Testis (tissue), 3 donors: ENCODE measurements around the gene EXD1. TPM values are rescaled to one million over a fixed set of nuclear protein-coding genes. Genes with fewer than 3 reads are reported as not detected.

ENCODE experiments used
- DNase-seq: peaks from one replicate; pipeline ENCODE4 v3.0.0-alpha.2; 2019
- H3K27ac ChIP-seq, 2 donors: fragments of 200-600 bp; sonication (generic); one replicate each; pipeline ENCODE4 v1.5.1; 2019
- H3K27me3 ChIP-seq: fragments of 200-600 bp; sonication (generic); one replicate; pipeline ENCODE4 v1.5.1; 2019
- H3K36me3 ChIP-seq: fragments of 200-600 bp; sonication (generic); one replicate; pipeline ENCODE4 v1.5.1; 2017; ENCODE audit warnings: low read depth; ENCODE audit errors: missing control alignments
- H3K4me1 ChIP-seq: fragments of 200-600 bp; sonication (generic); one replicate; pipeline ENCODE4 v1.5.1; 2019
- H3K4me3 ChIP-seq, 2 donors: fragments of 200-600 bp; sonication (generic); one replicate each; pipeline ENCODE4 v1.5.1; 2017 to 2019
- H3K9me3 ChIP-seq: fragments of 200-600 bp; sonication (generic); one replicate; pipeline ENCODE4 v1.5.1; 2017
- CTCF ChIP-seq, 3 experiments: fragments of 450-650 bp in 2 of 3; fragments of 200-600 bp in 1 of 3; sonication (generic) in 1 of 3; IDR thresholded peaks; one replicate each; pipeline ENCODE4 v1.5.1; 2016 to 2019; ENCODE audit warnings: antibody characterized with exemption in 3 of 3, mild to moderate bottlenecking in 2 of 3, moderate library complexity in 1 of 3
- POLR2A ChIP-seq: fragments of 450-650 bp; IDR thresholded peaks from one replicate; pipeline ENCODE4 v1.6.1; 2017; ENCODE audit warnings: antibody characterized with exemption, mild to moderate bottlenecking, moderate library complexity
- WGBS, 2 donors: methylation state at CpG; one replicate each; pipeline ENCODE4 v1.1.5; 2018; 5-methylcytosine and 5-hydroxymethylcytosine counted together
- intact Hi-C: fragments of 100-400 bp; cut with DNase I; formaldehyde crosslinking; loops from one replicate; pipeline ENCODE4 v1.15.1; 2023; ENCODE audit warnings: low total_unique reads
- polyA plus RNA-seq: library from polyadenylated mRNA; stranded (reverse); fragments of 350-450 nt; fragmentation: Illumina TruSeq; extraction: RNeasy Lipid Tissue Mini Kit (QIAGEN cat#74804); gene quantifications from one replicate; pipeline ENCODE4 v1.2.3, GENCODE V29; 2014; ENCODE audit warnings: low read depth, low replicate concordance; ENCODE audit not compliant: insufficient read depth
- total RNA-seq, 2 donors: library from RNA; depleted of rRNA; stranded (reverse); fragments of >200 nt; gene quantifications; one replicate each; pipeline ENCODE4 v1.2.3, GENCODE V29; 2016

The EXD1 gene
- total and polyA plus RNA-seq, 3 donors from 2014 or later, result 20.7 to 47.0 (median 42.9) TPM

GRCh38 chr15:41133454-41133853 lies 97.1 kb downstream of the EXD1 start:
- H3K9me3 ChIP-seq, result no peaks in the 10 kb centered on the region
- no peaks in the 10 kb centered on the region for H3K36me3 ChIP-seq
- TF ChIP-seq POLR2A, result no peak
- no peak for TF ChIP-seq CTCF (IDR thresholded peaks at IDR 0.05)
- intact Hi-C loops, result no loop called here
- DNase-seq, result no peak
- H3K4me1 ChIP-seq, result no peaks in the 10 kb centered on the region
- H3K27me3 ChIP-seq, result no peaks in the 10 kb centered on the region
- no peak overlapping the region for H3K27ac ChIP-seq
- H3K4me3 ChIP-seq, result no peak overlapping the region
- 73 to 87% methylated on average over 9 to 10 of the region's 10 CpGs for WGBS, 2 donors

Other genes with a start within 250 kb of the EXD1 start
- 10 to 100 TPM; 43.5 to 44.2 TPM for gene INO80, start 114.5 kb downstream of the EXD1 start, total RNA-seq
- gene INO80, start 114.5 kb downstream of the EXD1 start, polyA plus RNA-seq, result 21.2 TPM
- 10 to 100 TPM; 61.9 to 72.7 TPM for gene CHP1, start 511 bp upstream of the EXD1 start, total RNA-seq
- gene CHP1, start 511 bp upstream of the EXD1 start, polyA plus RNA-seq, result 36.6 TPM
- gene OIP5, start 101.8 kb upstream of the EXD1 start, total RNA-seq, result 10 to 100 TPM; 21.2 to 22.1 TPM
- gene OIP5, start 101.8 kb upstream of the EXD1 start, polyA plus RNA-seq, result 44.8 TPM
- 10 to 100 TPM; 19.5 to 20.2 TPM for gene NUSAP1, start 102.1 kb upstream of the EXD1 start, total RNA-seq
- gene NUSAP1, start 102.1 kb upstream of the EXD1 start, polyA plus RNA-seq, result 40.2 TPM
- gene NDUFAF1, start 171.7 kb upstream of the EXD1 start, total RNA-seq, result 10 to 100 TPM; 23.4 to 25.0 TPM
- gene NDUFAF1, start 171.7 kb upstream of the EXD1 start, polyA plus RNA-seq, result 49.7 TPM
- gene RTF1, start 186.3 kb upstream of the EXD1 start, total RNA-seq, result 10 to 100 TPM; 56.9 to 82.7 TPM
- 27.8 TPM for gene RTF1, start 186.3 kb upstream of the EXD1 start, polyA plus RNA-seq